HL-60 (cell line): ENCODE measurements around the gene CSGALNACT2.

Experiments
- GABPA ChIP-seq: IDR thresholded peaks from 2 replicates; pipeline ENCODE4 v1.6.1; 2012; ENCODE audit warnings: low read depth
- POLR2AphosphoS5 ChIP-seq: IDR thresholded peaks from 2 replicates; pipeline ENCODE4 v1.6.1; 2012; ENCODE audit warnings: low read depth
- TF ChIP-seq, protein P1 (sequence below): IDR thresholded peaks from 2 replicates; pipeline ENCODE4 v1.6.1; 2012; ENCODE audit warnings: low read depth; ENCODE audit not compliant: insufficient replicate concordance
- TF ChIP-seq, protein P2 (sequence below): IDR thresholded peaks from one replicate; pipeline ENCODE4 v1.5.1; 2011; ENCODE audit warnings: low read length, control low read depth, inconsistent platforms; ENCODE audit not compliant: insufficient read depth

DNA sequence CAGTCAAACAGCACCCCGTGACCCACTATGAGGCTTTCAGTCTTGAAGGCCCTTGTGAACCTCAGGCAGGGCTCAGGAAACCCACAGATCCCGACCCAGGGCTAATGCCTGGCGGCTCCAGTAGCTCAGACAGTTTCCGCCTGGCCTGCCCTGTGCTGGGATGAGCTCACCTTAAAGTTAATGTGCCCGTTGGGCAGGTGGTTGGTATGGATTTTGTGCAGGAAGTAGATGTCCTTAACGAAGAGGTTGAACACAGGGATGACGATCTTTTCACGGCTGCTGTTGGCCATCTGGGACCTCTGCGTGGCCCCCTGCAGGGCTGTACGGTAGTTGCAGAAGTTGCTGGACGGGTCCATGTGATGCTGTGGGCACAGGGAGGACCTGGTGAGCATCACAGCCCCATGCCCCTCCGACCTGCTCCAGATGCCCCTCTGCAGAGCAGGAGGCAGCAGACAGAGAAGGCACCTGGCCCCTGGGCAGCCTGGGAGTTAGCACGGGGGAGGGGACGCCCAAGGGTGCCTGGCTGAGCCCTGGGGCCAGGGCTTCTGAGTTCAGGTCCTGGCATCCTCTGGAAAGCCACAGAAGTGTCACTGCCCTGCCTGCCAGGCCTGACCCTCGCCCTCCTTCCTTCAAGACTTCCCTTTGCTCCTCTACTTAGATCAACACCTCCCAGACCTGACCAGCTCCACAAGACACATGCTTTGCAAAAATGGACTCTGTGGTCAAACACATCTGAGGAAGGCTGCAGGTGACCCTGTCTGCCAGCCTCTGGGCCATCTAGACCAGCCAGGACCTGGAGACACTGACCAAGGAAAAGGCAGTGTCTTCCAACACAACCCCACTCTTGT is 59.8 kb downstream of the CSGALNACT2 start:
- TF ChIP-seq, protein P1, sequence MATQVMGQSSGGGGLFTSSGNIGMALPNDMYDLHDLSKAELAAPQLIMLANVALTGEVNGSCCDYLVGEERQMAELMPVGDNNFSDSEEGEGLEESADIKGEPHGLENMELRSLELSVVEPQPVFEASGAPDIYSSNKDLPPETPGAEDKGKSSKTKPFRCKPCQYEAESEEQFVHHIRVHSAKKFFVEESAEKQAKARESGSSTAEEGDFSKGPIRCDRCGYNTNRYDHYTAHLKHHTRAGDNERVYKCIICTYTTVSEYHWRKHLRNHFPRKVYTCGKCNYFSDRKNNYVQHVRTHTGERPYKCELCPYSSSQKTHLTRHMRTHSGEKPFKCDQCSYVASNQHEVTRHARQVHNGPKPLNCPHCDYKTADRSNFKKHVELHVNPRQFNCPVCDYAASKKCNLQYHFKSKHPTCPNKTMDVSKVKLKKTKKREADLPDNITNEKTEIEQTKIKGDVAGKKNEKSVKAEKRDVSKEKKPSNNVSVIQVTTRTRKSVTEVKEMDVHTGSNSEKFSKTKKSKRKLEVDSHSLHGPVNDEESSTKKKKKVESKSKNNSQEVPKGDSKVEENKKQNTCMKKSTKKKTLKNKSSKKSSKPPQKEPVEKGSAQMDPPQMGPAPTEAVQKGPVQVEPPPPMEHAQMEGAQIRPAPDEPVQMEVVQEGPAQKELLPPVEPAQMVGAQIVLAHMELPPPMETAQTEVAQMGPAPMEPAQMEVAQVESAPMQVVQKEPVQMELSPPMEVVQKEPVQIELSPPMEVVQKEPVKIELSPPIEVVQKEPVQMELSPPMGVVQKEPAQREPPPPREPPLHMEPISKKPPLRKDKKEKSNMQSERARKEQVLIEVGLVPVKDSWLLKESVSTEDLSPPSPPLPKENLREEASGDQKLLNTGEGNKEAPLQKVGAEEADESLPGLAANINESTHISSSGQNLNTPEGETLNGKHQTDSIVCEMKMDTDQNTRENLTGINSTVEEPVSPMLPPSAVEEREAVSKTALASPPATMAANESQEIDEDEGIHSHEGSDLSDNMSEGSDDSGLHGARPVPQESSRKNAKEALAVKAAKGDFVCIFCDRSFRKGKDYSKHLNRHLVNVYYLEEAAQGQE: no peak
- TF ChIP-seq, protein P2, sequence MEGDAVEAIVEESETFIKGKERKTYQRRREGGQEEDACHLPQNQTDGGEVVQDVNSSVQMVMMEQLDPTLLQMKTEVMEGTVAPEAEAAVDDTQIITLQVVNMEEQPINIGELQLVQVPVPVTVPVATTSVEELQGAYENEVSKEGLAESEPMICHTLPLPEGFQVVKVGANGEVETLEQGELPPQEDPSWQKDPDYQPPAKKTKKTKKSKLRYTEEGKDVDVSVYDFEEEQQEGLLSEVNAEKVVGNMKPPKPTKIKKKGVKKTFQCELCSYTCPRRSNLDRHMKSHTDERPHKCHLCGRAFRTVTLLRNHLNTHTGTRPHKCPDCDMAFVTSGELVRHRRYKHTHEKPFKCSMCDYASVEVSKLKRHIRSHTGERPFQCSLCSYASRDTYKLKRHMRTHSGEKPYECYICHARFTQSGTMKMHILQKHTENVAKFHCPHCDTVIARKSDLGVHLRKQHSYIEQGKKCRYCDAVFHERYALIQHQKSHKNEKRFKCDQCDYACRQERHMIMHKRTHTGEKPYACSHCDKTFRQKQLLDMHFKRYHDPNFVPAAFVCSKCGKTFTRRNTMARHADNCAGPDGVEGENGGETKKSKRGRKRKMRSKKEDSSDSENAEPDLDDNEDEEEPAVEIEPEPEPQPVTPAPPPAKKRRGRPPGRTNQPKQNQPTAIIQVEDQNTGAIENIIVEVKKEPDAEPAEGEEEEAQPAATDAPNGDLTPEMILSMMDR: peak; percentile 31
- no peak for TF ChIP-seq POLR2AphosphoS5
- no peak for TF ChIP-seq GABPA
